ENCODE results near the gene BMP8B. TPM values are rescaled to one million over a fixed set of nuclear protein-coding genes. Genes with fewer than 3 reads are reported as not detected.
"Not testable (repeated sequence)": the region's sequence is repeated elsewhere in the genome, so short reads cannot be mapped to it uniquely, and the experiment has no call there.

BMP8B gene
- total and polyA plus RNA-seq, 2 of the 8 experiments (the other 6 are each of a cell fraction or from before 2014, with no cell fraction given), result 0.37 to 0.50 TPM

GRCh38 chr1:39798859-39799769 is 10.4 kb upstream of the BMP8B start:
- peak in 1 of 2 experiments; percentile 80 for DNase-seq (ENCODE audit: low read depth in 1 of 2, low spot score in 2 of 2)
- H2BK120ac ChIP-seq (replicated peaks; ENCODE audit: low read depth, low read length); H3K56ac ChIP-seq (replicated peaks; ENCODE audit: insufficient read length, low read depth, low read length); H3K23me2 ChIP-seq (ENCODE audit: low read depth, low read length); H2BK15ac ChIP-seq (ENCODE audit: low read length); H3K79me1 ChIP-seq (ENCODE audit: low read depth, low read length); H4K5ac ChIP-seq (ENCODE audit: insufficient read length, low read depth, low read length); H3K18ac ChIP-seq (ENCODE audit: extremely low read depth, low read length); H3K4me2 ChIP-seq (ENCODE audit: insufficient read depth in 1 of 2, low read depth in 2 of 2, low read length in 2 of 2); H4K20me1 ChIP-seq (replicated peaks in 1 of 2; ENCODE audit: control insufficient read depth in 1 of 2, insufficient read depth in 2 of 2, low read length in 2 of 2); H3K27ac ChIP-seq (ENCODE audit: low read depth, low read length); H3K4me1 ChIP-seq (replicated peaks in 1 of 4; ENCODE audit: control insufficient read depth in 3 of 4, insufficient read depth in 4 of 4, low read length in 3 of 4); H3K4me3 ChIP-seq (ENCODE audit: extremely low read depth in 1 of 4, insufficient read depth in 2 of 4, low read depth in 3 of 4, low read length in 4 of 4); H3K9me3 ChIP-seq (ENCODE audit: insufficient read depth in 2 of 2, low read depth in 1 of 2, low read length in 1 of 2); H3K9ac ChIP-seq (replicated peaks in 1 of 4; ENCODE audit: extremely low read depth in 1 of 4, low read depth in 3 of 4, low read length in 3 of 4); H2BK20ac ChIP-seq (ENCODE audit: low read length); H3K4ac ChIP-seq (replicated peaks; ENCODE audit: insufficient read length, low read depth, low read length); H3K79me2 ChIP-seq (ENCODE audit: control insufficient read depth in 1 of 2, insufficient read depth in 2 of 2, low read length in 2 of 2); H3K23ac ChIP-seq (ENCODE audit: insufficient read length); H2BK5ac ChIP-seq (ENCODE audit: low read depth, low read length); FAIRE-seq; H4K91ac ChIP-seq (replicated peaks; ENCODE audit: insufficient read length, low read length); H4K8ac ChIP-seq (ENCODE audit: extremely low read depth, insufficient read depth, low read length); H3K14ac ChIP-seq (ENCODE audit: insufficient read length); H3K36me3 ChIP-seq (ENCODE audit: control insufficient read depth in 2 of 4, insufficient read depth in 4 of 4, low read length in 3 of 4); H2AK5ac ChIP-seq (ENCODE audit: low read depth, low read length); H3K27me3 ChIP-seq (replicated peaks in 1 of 4; ENCODE audit: control insufficient read depth in 3 of 4, extremely low read depth in 1 of 4, insufficient read depth in 3 of 4, low read length in 3 of 4): not testable (repeated sequence)
- peak; percentile 94 for TF ChIP-seq MAX (IDR thresholded peaks at IDR 0.05)
- peak; percentile 21 to 52 (median 50); a peak in 3 of 4 replicates for TF ChIP-seq CTCF (IDR thresholded peaks at IDR 0.05; ENCODE audit: control extremely low read depth in 1 of 3, insufficient read depth in 1 of 3, low read depth in 1 of 3, low read length in 3 of 3)
- peak; percentile 29; the same call in 1 of the 2 replicates for TF ChIP-seq CREB1 (IDR thresholded peaks at IDR 0.05)
- peak; percentile 54; the same call in 1 of the 2 replicates for TF ChIP-seq USF2 (IDR thresholded peaks at IDR 0.05; ENCODE audit: low read length)
- TF ChIP-seq E2F6 (IDR thresholded peaks at IDR 0.05), result peak; percentile 85
- Histone ChIP-seq H2AFZ (ENCODE audit: low read length) (peak overlapping the region; percentile 43), H2BK12ac (ENCODE audit: low read depth, low read length) (peak overlapping the region; percentile 33; the same call in 1 of the 2 replicates)
- POLR2A ChIA-PET (ENCODE audit: partially characterized antibody), result interaction anchor here (0.6 to 1.7 kb wide), 3 partner anchors 10 to 108 kb away, joined by 3 to 5 read pairs (median 3); partner anchors contain the start of gene BMP8B
- 66% methylated on average over 19 of the region's 26 CpGs; no CpG with 5 or more reads in 1 of the 2 experiments for WGBS, 2 experiments (ENCODE audit: extremely low coverage in 1 of 2, insufficient coverage in 1 of 2, insufficient read length in 1 of 2, insufficient replicate concordance in 2 of 2, low coverage in 1 of 2, low lambda C conversion rate in 2 of 2, missing lambda C conversion rate in 1 of 2)
- CTCF ChIA-PET (ENCODE audit: partially characterized antibody), result interaction anchor here (0.6 to 4.9 kb wide), 40 partner anchors 8 to 298 kb away, joined by 3 to 22 read pairs (median 4); partner anchors contain the start of genes BMP8B, HPCAL4 and PPIE
